Eye (tissue), 1 donor: ENCODE results near the gene ZDHHC12.
A peak's percentile ranks its signal among the peaks of the same experiment; 100 is the strongest.

Experiments used
- DNase-seq: peaks from one replicate; pipeline ENCODE4 v3.0.0-alpha.2; 2015

ZDHHC12 gene, protein sequence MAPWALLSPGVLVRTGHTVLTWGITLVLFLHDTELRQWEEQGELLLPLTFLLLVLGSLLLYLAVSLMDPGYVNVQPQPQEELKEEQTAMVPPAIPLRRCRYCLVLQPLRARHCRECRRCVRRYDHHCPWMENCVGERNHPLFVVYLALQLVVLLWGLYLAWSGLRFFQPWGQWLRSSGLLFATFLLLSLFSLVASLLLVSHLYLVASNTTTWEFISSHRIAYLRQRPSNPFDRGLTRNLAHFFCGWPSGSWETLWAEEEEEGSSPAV

DNA sequence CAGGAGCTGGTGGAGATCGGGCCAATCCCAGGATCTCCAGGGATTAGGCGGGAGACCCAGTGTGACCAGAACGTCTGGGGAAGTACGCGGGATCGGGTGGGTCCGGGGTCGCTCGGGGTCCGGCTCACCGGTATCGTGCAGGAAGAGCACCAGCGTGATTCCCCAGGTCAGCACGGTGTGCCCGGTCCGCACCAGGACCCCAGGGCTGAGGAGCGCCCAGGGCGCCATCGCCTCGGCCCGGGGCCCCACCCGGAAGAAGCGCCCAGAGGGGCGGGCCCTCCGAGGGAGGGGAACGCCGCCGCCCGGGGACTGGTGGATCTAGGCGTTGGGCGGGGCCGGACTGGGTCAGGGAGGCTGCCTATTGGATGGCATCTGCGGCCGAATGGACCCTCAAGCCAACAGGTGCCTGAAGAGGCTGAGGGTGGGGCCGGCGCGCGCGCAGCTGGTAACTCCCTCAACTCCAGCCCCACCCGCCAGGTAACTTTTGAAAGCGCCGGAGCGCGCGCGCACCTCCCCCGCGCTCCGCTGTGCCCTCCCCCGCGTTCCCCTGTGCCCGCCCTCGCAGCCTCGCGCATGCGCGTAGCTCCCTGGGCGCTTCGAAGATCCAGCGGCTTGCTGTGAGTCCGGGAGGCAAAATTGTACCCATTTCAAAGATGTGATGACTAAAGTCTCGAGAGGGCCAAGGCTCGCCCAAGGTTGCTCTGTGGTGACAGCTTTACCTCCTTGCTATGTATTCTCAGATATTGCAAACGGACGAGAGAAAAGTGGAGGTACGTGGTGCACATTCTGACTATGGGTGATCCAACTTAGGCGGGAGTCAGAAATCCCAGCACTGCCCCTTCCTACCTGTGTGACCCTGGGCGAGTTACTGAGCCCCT lies at the start of gene ZDHHC12:
Gene ZDHHC12 (minus strand): TSS at position 262 of the 878 bp plus-strand sequence. CDS start 34 bp downstream, at position 228.
- DNase-seq, result peak; percentile 93

DNA sequence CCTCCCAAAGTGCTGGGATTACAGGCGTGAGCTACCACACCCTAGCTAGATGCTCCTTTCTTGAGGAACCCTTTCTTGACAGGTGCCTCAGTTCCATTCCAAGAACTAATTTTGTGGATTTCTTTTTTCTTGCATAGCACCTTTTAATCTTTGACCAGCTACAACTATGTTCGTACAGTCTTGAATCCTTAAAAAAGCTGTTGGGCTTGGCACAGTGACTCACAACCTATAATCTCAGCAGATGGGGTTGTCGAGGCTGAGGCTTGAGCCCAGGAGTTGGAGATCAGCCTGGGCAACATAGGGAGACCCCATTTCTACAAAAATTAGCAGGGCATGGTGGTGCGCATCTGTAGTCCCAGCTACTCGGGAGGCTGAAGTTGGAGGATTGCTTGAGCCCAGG lies 49.1 kb upstream of the ZDHHC12 start:
- DNase-seq, result no peak

DNA sequence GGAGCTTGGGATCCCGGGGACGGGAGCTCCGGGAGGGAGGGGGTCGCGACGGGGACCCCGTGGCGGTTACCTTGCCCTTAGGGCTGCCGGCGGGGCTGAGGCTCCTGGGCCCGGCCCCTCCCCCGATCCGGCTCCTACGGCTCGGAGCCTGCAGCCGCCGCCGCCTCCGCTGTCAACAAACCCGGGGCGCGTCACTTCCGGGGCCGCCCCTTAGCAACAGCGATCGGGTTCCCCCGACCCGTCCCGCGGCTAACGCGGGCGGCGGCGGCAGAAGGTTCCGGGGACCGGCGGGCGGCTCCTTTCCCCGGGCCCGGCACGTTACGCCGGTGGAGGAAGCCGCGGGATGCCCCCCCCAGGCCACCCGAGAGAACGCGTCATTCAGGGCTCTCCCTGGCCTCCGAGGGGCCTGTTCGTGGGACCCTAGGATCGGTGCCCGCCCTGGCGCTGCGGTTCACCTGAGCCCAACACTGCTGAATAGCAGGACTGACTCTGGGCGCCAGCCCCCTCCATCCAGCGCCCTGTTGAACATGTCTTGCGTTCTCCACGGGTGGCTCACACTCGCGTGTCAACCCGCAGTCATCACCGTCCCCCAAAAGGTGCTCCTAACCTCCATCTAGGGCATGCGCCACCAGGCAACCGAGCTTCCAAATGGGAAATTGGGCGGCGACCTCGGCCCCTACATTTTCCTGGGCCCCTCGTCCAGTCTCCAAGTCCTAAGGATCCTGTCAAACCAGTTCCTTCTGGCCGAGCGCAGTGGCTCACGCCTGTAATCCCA lies 48.0 kb upstream of the ZDHHC12 start, which contains the start of gene ZER1:
Gene ZER1 (minus strand): TSS at position 183 of the 775 bp plus-strand sequence. CDS start 16,362 bp downstream, outside the sequence.
- DNase-seq, result peak; percentile 97

DNA sequence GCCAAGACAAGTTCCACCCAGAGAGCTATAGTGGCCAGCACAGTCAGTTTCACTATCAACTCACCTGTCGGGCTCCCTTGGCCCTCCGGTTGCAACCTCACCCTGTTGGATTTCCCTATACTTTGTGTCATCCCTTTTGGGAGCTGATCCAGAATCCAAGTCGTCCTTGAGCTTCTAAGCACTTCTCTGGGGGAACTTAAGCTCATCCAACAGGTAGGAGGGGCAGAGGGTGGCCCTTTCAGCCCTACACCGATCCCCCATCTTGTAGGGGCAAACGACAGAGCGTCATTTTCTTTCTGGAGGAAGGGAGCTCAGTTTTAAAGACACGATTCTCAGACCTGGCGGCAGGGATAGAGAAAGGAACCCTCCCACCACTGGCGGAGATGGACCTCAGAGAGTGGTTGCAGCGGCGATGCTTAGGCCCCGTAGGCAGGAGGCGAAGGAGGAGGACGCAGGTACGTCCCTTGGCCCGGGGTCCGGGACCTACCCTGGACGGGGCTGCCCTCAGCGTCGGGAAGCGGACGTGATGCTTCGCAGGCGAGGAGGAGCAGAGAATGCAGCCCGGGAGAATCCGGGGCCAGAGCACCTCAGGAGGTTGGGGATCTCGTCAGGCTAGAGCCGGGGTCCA lies 47.3 kb upstream of the ZDHHC12 start:
- no peak for DNase-seq

DNA sequence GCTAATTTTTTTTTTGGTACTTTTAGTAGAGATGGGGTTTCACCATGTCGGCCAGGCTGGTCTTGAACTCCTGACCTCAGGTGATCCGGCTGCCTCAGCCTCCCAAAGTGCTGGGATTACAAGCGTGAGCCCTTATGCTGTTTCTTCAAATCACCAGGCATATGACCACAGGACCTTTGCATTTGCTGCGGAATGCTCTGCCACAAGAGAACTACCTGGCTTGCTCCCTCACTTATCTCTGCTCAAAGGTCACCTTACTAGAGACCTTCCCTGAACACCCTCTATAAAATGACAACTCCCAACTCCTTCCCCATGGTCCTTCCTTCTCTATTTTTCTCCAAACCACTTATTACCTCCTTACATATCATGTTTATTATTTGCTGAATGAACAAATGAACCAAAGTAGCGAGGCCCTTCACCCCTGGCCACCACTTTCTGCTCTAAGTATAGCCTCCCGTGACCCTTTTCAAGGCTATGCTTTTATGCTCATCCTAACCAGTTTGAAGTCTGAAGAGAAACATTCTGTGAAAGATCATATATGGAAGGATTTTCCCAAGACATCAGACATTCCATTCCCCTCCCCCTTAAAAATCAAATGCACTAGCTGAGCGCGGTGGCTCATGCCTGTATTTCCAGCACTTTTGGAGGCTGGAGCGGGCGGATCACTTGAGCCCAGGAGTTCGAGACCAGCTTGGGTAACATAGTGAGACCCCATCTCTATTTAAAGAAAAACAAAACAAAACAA lies 46.5 kb upstream of the ZDHHC12 start:
- DNase-seq, result no peak

DNA sequence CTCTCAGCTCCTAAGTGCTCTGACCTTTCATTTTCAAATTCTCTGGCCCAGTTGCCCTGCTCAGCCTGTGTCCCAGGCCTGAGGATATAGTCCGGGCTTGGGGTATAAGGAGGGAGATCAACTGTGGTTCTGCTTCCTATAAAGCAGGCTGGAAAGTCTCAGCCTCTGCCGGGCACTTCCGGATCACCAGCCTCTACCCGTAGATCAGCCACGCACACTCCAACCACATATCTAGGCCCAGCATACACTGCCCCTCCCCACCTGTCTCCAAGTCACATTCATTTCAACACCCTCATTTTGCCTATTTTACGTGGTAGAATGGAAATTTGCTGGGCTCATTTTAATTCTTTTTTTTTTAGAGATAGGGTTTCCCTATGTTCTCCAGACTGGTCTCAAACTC lies 44.7 kb upstream of the ZDHHC12 start:
- no peak for DNase-seq

DNA sequence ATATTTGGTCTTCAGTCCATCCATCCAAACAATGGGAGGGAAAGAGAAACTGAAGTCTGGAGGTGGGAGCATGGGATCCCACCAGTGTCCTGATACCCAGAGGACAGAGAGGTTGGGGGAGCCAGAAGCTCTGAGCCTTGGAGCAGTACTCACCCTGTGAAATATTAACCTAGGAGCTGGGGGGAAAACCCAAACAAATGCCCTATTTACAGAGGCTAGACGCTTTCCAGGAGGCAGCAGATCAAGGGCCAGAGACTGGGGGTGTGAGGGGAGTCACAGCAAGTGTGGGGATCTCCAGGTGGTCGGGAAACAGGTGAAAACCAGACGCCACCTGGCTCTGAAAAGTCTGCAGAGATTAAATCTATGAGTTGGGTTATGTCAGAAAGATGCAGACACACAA lies 41.6 kb upstream of the ZDHHC12 start:
- no peak for DNase-seq

DNA sequence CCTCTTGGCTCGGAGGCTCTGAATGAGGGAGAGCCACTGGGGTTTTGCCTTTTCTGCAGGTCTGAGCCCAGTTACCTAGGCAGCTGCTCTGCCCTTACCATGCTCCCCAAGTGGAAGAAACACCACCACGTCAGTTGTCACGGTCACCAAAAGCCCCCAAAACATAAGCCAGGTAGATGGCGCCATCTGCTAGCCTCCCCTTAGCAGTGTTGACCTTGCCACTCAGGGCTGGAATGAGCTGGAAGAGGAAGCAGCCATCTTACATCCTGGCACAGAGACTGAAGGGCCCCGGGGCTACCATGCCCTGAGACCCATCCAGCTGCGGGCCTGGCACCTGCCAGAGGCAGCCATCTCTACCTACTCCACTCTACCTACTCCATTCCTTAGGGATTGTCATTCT lies 40.4 kb upstream of the ZDHHC12 start:
- DNase-seq, result no peak

DNA sequence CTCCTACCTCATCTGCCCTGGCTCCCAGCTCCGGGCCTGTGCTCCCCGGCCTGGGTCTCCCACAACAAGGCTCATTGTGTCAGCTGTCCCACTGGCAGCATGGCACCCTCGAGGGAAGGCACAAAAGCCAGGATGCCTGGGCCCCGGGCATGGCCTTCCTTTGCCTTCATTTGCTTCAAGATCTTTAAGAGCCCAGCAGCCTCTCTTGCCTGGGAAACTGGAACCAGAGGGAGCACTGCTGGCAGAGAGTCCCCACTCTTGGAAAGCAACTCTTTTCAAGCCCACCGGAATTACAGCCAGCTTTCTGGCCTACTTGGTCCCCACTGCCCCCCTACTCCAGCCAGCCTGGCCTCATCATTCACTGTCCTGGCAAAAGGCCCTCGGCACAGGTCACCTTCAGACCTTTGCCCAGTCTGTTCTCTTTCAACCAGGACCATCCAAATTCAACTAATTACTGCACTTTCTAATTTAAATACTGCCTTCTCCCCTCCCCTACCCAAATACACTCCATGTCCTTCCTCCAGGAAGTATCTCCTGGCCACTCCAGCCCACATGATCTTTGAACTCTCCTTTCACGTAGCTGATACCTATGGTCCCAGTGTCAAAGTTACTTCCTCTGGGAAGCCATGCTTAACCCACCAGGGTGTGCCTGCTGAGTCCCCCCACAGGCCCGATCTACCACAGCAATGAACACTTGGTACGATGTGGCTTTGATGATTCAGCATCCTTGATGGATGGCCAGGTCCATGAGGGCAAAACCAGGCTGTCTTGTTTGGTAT lies 38.9 kb upstream of the ZDHHC12 start:
- DNase-seq, result no peak

DNA sequence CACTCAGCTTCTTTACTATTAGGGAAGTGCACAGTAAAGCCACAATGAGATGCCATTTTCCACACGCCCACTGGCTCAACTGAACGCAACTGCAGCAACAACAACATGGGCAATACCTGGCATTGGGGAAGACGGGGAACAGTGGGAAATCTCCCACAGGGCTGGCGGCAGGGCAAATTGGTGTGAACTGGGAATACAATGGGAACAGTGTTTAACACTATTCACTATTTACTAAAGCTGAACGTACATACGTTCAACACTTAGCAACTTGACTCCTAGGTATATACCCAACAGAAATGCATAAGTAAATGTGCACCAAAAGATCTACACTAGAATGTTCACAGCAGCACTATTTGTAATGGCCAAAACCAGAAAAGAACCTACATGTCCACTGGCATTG lies 33.7 kb upstream of the ZDHHC12 start:
- no peak for DNase-seq

DNA sequence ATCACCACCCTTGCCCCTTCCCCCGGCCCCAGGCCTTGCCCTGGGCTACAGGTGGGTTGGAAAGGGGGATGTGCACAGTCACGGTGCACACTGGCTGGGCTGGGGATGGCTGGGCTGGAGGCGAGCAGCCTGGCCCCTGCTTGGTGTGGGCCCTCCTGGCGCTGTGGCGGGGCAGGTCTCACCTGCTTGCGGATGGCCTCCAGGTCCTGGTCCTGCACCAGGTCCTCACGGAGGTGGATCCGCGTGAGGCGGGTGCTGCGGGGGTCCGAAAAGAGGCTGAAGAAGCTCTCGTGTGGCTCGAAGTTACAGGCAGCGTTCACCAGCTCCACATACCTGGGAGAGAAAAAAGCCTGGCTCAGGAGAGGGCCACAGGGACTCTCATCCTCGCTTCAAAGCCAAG lies 29.7 kb upstream of the ZDHHC12 start:
- DNase-seq, result no peak

DNA sequence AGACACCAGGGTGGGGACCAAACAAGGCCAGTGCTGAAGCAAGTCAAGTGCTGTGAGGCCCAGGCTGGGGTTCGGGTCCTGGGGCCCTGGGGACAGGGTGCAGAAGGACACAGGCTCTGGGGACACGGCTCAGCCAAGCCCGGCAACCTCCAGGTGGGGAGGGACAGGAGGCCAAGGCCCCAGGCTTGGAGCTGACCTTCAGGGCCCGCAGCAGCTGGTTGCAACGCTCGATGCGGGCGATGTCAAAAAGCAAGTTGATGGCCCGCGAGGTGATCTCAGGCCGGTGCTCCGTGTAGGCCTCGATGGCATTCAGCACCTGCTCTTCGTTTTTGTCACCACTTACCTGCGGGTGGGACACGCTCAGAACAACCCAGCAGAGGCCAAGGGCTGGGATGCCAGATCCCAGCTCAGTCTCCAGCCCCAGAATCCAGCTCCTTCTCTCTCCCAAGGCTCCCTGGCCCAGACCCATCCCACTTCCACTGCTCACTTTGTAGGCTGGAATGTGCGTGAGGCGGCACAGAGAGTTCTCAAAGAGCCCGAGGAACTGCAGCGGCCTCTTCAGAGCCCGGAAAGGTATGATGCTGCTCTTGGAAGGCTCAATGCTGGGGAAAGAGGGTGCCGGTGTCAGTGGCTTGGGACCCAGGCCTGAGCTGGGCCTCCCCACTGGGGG lies 27.1 kb upstream of the ZDHHC12 start:
- DNase-seq, result no peak

DNA sequence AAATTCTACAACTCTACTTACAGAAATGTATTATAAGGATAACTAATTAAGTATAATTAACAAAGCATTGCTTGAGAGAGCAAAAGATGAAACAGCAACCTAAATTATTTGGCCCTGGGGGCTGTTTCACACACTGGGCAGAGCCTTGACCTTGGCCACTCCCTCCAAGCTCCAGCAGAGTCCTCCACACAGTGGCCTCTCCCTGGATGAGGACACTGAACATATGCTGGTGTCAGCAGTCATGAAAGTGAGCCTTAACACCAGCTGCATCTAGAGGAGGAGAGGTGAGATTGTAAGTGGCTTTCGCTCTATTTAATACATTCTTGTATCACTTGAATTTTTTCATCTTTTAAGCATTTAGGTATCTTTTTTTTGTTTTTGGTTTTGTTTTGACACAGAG lies 23.3 kb upstream of the ZDHHC12 start:
- DNase-seq, result no peak

DNA sequence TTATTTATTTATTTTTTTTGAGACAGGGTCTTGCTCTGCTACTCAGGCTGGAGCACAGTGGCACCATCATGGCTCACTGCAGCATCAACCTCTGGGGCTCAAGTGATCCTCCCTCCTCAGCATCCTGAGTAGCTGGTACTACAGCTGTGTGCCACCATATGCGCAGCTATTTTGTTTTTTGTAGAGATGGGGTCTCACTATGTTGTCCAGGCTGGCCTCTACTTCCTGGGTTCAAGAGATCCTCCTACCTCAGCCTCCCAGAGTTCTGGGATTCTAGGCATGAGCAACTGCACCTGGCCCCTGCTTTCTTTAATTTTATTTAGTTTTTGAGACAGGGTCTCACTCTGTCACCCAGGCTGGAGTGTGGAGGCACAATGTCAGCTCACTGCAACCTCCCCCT lies 19.5 kb upstream of the ZDHHC12 start:
- no peak for DNase-seq

DNA sequence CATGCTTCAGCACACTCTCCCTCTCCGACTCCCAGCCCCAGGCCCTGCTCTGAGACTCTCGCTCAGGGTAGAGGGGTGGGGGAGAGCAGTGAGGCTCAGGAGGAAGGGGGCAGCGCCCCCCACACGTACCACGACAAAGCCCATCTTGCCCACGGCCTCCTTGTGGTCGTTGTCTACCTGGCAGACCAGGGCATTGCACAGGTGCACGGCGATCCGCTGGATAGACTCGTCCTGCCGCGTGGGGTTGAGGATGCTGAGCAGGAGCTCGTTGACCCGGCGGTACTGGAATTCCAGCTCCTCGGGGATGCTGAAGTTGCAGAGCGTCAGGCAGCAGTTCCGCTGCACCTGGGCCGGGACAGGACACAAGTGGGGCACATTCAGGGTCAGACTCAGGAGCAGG lies 18.5 kb upstream of the ZDHHC12 start:
- no peak for DNase-seq

DNA sequence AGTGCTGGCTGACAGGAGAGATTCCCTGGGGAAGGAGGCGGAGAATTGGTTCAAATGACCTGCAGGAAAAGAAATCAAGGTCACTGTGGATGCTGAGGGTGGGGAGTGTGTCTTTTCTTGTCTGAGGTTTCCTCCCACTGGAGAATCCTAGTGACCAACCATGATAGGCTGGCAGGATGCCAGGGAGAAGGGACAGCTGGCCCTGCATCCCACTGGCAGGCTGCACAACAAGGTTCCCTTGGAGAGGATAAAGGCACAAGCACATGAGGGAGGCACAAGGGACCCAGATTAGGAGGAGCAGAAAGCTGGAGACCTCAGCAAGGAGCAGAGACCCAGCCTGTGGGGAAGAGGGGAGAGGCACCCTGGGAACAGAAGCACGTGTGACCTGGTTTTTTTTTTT lies 11.4 kb upstream of the ZDHHC12 start:
- DNase-seq, result peak; percentile 18

DNA sequence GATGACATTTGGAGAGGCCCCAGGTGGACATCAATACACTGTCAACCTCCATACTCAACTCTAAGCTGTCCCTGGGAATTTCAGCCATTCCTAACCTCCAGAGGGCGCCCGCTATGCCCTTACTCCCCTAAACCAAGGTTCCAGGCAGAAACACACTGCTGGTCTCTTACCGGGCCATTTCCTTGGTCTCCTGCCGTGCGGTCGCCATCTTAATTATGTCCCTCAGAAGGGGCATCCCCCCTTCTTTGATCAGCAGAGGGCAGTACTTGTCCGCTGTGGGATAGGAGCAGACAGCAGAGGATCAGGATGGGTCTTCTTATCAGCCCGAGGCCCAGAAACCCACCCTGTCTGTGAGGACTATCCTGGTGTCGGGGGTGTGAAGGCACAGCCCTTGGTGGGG lies 9.3 kb upstream of the ZDHHC12 start:
- DNase-seq, result peak; percentile 92

DNA sequence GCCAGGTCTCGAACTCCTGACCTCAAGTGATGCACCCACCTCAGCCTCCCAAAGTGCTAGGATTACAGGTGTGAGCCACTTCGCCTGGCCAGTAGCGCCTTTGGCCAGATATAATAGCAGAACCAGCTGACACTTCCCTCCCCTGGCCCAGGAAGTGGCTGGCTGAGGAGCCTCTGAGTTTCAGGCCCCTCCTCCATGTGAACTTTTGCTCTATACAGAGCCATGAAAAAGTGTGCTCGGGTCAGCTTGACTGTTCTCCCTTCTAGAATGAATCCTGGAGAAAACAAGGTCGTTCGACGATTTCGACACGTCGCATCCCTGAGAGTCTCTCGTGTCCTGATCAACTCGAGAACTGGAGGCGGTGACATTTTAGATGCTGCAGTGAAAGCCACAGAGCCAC lies 8.6 kb upstream of the ZDHHC12 start:
- DNase-seq, result no peak

DNA sequence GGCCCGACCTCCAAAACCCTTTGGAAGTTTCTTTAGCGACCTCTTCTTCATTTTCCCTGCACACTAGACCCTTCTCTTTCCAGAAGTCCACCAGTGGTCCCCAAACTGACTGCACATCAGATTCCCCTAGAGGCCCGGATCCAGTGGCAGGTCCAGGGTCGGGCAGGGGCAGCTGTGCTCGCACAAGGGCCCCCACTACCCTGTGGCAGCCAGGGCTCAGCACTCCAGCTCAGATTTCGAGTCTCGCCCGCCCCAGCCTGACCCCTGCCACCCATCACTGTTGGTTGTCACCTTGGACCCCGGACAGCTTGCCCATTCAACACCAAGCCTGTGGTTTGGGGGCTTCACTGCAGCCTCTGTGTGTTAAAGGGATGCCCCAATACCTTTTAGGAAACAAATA lies 7.8 kb upstream of the ZDHHC12 start:
- DNase-seq, result no peak

DNA sequence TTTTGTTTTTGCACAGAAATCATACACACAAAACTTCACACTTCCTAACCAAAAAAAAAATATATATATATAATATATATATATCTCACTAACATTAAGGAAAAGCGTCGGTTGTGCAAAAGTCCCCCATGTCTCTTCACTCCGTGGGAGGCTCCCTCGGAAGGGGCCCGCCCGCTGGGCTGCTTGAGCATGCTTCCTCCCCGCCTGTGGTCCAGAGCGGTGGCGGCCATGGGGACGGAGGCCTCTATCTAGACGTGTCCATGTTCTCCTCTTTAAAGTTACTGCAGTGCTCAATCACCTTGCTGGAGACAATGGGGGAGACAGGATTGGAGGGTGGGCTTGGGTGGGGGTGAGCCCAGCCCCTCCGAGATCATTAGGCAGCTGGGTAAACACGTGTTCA lies 7.2 kb upstream of the ZDHHC12 start:
- no peak for DNase-seq
